Liver (tissue), 9 donors: ENCODE measurements around the gene TECTA. TPM values are rescaled to one million over a fixed set of nuclear protein-coding genes. Genes with fewer than 3 reads are reported as not detected.

Experiments
- DNase-seq: peaks from one replicate; pipeline ENCODE4 v3.0.0-alpha.2; 2017; ENCODE audit warnings: low spot score
- H3K27ac ChIP-seq, 2 donors: one replicate each; pipeline ENCODE4 v1.7.0; 2013; ENCODE audit warnings: inconsistent platforms in 2 of 2, low read length in 2 of 2, control low read depth in 1 of 2, low read depth in 1 of 2, mild to moderate bottlenecking in 1 of 2
- H3K27me3 ChIP-seq, 4 donors: one replicate each; pipeline versions ENCODE4 v1.6.1 to v1.7.0; 2013; ENCODE audit warnings: low read length in 3 of 4, inconsistent platforms in 1 of 4, mild to moderate bottlenecking in 1 of 4, moderate library complexity in 1 of 4; ENCODE audit not compliant: control insufficient read depth in 4 of 4, insufficient read depth in 4 of 4
- H3K36me3 ChIP-seq, 4 donors: one replicate each; pipeline versions ENCODE4 v1.6.1 to v1.7.0; 2013; ENCODE audit warnings: low read length in 3 of 4, mild to moderate bottlenecking in 3 of 4, low read depth in 1 of 4, moderate library complexity in 1 of 4; ENCODE audit not compliant: control insufficient read depth in 4 of 4, insufficient read depth in 3 of 4
- H3K4me1 ChIP-seq, 4 donors: one replicate each; pipeline versions ENCODE4 v1.6.1 to v1.7.0; 2013; ENCODE audit warnings: low read length in 3 of 4, mild to moderate bottlenecking in 3 of 4, moderate library complexity in 1 of 4; ENCODE audit not compliant: control insufficient read depth in 4 of 4, insufficient read depth in 4 of 4
- H3K4me3 ChIP-seq, 3 donors: one replicate each; pipeline versions ENCODE4 v1.6.1 to v1.7.0; 2013; ENCODE audit warnings: low read length in 3 of 3, control low read depth in 1 of 3, low read depth in 1 of 3, mild to moderate bottlenecking in 1 of 3
- H3K9ac ChIP-seq, 2 donors: one replicate each; pipeline ENCODE4 v1.7.0; 2013; ENCODE audit warnings: low read length in 2 of 2, mild to moderate bottlenecking in 2 of 2, moderate library complexity in 2 of 2, control low read depth in 1 of 2, low read depth in 1 of 2
- H3K9me3 ChIP-seq, 4 donors: one replicate each; pipeline versions ENCODE4 v1.6.1 to v1.7.0; 2013; ENCODE audit warnings: low read length in 3 of 4; ENCODE audit not compliant: control insufficient read depth in 4 of 4
- ATF3 ChIP-seq: IDR thresholded peaks from 2 replicates; pipeline ENCODE4 v1.6.1; 2016; ENCODE audit warnings: antibody characterized with exemption
- CTCF ChIP-seq: fragments of 150-350 bp; IDR thresholded peaks from 2 replicates; pipeline ENCODE4 v1.5.1; 2017; ENCODE audit warnings: improper control_type of control experiment, low read depth, low read length; ENCODE audit not compliant: missing input control
- EGR1 ChIP-seq, 2 donors: IDR thresholded peaks; 2 replicates each; pipeline ENCODE4 v1.6.1; 2016 to 2018; ENCODE audit warnings: antibody characterized with exemption in 2 of 2, low read depth in 2 of 2
- FOXA2 ChIP-seq: IDR thresholded peaks from 2 replicates; pipeline ENCODE4 v1.6.1; 2016; ENCODE audit warnings: antibody characterized with exemption
- GABPA ChIP-seq, 2 donors: IDR thresholded peaks in 1 of 2; conservative IDR thresholded peaks in 1 of 2; 2 replicates each; pipeline ENCODE4 v1.6.1; 2016; ENCODE audit warnings: antibody characterized with exemption in 2 of 2, mild to moderate bottlenecking in 1 of 2, moderate library complexity in 1 of 2
- HNF4A ChIP-seq, 2 donors: conservative IDR thresholded peaks; 2 replicates each; pipeline ENCODE4 v1.6.1; 2016; ENCODE audit warnings: antibody characterized with exemption in 2 of 2, mild to moderate bottlenecking in 2 of 2
- HNF4G ChIP-seq: IDR thresholded peaks from 2 replicates; pipeline ENCODE4 v1.6.1; 2016; ENCODE audit warnings: antibody characterized with exemption
- JUND ChIP-seq, 2 donors: IDR thresholded peaks; 2 replicates each; pipeline ENCODE4 v1.6.1; 2016; ENCODE audit warnings: antibody characterized with exemption in 2 of 2
- MAX ChIP-seq: IDR thresholded peaks from 2 replicates; pipeline ENCODE4 v1.6.1; 2016; ENCODE audit warnings: antibody characterized with exemption
- NR2F2 ChIP-seq: IDR thresholded peaks from 2 replicates; pipeline ENCODE4 v1.6.1; 2016; ENCODE audit warnings: antibody characterized with exemption
- RAD21 ChIP-seq, 2 donors: IDR thresholded peaks; 2 replicates each; pipeline ENCODE4 v1.6.1; 2016; ENCODE audit warnings: antibody characterized with exemption in 2 of 2, mild to moderate bottlenecking in 2 of 2
- RXRA ChIP-seq, 2 donors: IDR thresholded peaks; 2 replicates each; pipeline ENCODE4 v1.6.1; 2017 to 2018; ENCODE audit warnings: antibody characterized with exemption in 2 of 2, mild to moderate bottlenecking in 1 of 2
- SP1 ChIP-seq: IDR thresholded peaks from 2 replicates; pipeline ENCODE4 v1.6.1; 2018; ENCODE audit warnings: antibody characterized with exemption, mild to moderate bottlenecking
- YY1 ChIP-seq: IDR thresholded peaks from 2 replicates; pipeline ENCODE4 v1.6.1; 2016; ENCODE audit warnings: antibody characterized with exemption, mild to moderate bottlenecking
- WGBS: extraction: QIAGEN DNeasy Blood & Tissue Kit; methylation state at CpG from one replicate; pipeline ENCODE4 v1.1.7; 2013; 5-methylcytosine and 5-hydroxymethylcytosine counted together
- polyA plus RNA-seq, 2 donors: library from polyadenylated mRNA; stranded (reverse) in 1 of 2; unstranded in 1 of 2; fragments of 200-250 nt in 1 of 2; fragments of >200 nt in 1 of 2; fragmentation: Nextera tagmentation in 1 of 2; extraction: Ambion mirVana in 1 of 2; gene quantifications; one replicate each; pipeline versions ENCODE4 v1.2.1 to v1.2.3, GENCODE V29; 2013 to 2015
- total RNA-seq, 2 donors: library from RNA; depleted of rRNA; stranded (reverse); fragments of >200 nt; gene quantifications; one replicate each; pipeline ENCODE4 v1.2.3, GENCODE V29; 2014
- TF ChIP-seq, protein P1 (sequence below): IDR thresholded peaks from 2 replicates; pipeline ENCODE4 v1.6.1; 2016; ENCODE audit warnings: antibody characterized with exemption
- TF ChIP-seq, protein P2 (sequence below): IDR thresholded peaks from 2 replicates; pipeline ENCODE4 v1.6.1; 2016; ENCODE audit warnings: antibody characterized with exemption, mild to moderate bottlenecking
- donor health status: healthy.
- donor health status: healthy.
- donor health status: healthy.
- donor health status: healthy.
- donor health status: healthy.

TECTA gene
- total and polyA plus RNA-seq, 4 donors, result 0.46 to 2.4 (median 0.73) TPM

DNA sequence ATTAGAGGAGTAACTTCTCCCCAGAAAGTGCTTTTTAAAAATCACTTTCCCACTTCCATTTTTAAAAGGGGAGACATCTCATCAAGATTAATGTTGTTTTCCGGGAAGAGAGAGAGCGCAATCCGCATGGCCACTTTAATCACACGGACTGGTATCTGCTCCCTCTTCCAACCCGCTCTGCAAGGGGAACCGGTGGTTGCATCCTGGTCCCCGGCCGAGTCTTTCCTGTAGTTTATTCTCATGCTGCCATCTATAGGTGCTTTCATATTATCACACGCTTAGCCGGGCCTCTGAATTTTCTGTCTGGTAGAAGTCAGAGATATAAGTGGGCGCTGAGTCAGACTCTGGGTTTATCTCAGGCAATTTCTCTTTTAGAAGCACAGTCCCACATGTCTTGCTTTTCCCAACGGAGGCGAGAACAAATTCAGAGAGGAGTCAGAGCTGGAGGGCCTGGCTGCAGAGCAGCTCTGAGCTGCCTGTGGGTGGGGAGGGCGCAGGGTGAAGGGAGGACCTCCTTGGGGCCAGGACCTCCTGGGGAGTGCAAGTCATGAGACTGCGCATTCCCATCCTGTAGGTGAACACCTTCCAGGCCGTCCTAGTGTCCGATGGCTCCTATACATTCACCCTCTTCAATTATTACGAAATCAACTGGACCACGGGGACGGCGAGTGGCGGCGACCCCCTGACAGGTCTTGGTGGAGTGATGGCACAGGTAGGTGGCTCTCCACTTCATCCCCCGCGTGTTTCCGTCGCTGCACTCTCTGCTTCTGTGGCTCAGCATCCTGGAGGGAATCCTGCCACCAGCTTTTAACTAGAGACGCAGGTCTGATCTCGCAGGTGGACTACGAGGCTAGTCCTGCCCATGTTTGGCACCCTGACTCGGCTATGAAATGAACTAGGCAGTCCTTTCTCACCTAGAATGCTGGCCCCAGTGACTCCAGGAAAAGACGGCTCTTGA is 11.7 kb downstream of the TECTA start:
- 45% methylated on average over 32 of the region's 32 CpGs for WGBS
- Histone ChIP-seq H3K9ac (no peak overlapping the region), H3K27ac (no peak overlapping the region), H3K36me3 (no peaks in the 10 kb centered on the region), H3K4me1 (no peaks in the 10 kb centered on the region), H3K4me3 (no peak overlapping the region), H3K9me3 (no peaks in the 10 kb centered on the region), H3K27me3 (no peaks in the 10 kb centered on the region)
- peak; percentile 42 for DNase-seq
- TF ChIP-seq RAD21 (IDR thresholded peaks at IDR 0.05) (peak; percentile 94 to 96), GABPA (IDR thresholded peaks at IDR 0.05 in 1 of 2, conservative IDR thresholded peaks at IDR 0.05 in 1 of 2) (no peak), FOXA2 (no peak), RXRA (IDR thresholded peaks at IDR 0.05) (peak in 1 of 2 donors; percentile 17), CTCF (peak; percentile 71), JUND (IDR thresholded peaks at IDR 0.05) (no peak), ATF3 (no peak), SP1 (peak; percentile 15), HNF4A (conservative IDR thresholded peaks at IDR 0.05) (no peak), HNF4G (no peak), NR2F2 (no peak)
- TF ChIP-seq, protein P1, sequence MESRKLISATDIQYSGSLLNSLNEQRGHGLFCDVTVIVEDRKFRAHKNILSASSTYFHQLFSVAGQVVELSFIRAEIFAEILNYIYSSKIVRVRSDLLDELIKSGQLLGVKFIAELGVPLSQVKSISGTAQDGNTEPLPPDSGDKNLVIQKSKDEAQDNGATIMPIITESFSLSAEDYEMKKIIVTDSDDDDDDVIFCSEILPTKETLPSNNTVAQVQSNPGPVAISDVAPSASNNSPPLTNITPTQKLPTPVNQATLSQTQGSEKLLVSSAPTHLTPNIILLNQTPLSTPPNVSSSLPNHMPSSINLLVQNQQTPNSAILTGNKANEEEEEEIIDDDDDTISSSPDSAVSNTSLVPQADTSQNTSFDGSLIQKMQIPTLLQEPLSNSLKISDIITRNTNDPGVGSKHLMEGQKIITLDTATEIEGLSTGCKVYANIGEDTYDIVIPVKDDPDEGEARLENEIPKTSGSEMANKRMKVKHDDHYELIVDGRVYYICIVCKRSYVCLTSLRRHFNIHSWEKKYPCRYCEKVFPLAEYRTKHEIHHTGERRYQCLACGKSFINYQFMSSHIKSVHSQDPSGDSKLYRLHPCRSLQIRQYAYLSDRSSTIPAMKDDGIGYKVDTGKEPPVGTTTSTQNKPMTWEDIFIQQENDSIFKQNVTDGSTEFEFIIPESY, result no peak
- TF ChIP-seq, protein P2, sequence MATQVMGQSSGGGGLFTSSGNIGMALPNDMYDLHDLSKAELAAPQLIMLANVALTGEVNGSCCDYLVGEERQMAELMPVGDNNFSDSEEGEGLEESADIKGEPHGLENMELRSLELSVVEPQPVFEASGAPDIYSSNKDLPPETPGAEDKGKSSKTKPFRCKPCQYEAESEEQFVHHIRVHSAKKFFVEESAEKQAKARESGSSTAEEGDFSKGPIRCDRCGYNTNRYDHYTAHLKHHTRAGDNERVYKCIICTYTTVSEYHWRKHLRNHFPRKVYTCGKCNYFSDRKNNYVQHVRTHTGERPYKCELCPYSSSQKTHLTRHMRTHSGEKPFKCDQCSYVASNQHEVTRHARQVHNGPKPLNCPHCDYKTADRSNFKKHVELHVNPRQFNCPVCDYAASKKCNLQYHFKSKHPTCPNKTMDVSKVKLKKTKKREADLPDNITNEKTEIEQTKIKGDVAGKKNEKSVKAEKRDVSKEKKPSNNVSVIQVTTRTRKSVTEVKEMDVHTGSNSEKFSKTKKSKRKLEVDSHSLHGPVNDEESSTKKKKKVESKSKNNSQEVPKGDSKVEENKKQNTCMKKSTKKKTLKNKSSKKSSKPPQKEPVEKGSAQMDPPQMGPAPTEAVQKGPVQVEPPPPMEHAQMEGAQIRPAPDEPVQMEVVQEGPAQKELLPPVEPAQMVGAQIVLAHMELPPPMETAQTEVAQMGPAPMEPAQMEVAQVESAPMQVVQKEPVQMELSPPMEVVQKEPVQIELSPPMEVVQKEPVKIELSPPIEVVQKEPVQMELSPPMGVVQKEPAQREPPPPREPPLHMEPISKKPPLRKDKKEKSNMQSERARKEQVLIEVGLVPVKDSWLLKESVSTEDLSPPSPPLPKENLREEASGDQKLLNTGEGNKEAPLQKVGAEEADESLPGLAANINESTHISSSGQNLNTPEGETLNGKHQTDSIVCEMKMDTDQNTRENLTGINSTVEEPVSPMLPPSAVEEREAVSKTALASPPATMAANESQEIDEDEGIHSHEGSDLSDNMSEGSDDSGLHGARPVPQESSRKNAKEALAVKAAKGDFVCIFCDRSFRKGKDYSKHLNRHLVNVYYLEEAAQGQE, result peak; percentile 23

DNA sequence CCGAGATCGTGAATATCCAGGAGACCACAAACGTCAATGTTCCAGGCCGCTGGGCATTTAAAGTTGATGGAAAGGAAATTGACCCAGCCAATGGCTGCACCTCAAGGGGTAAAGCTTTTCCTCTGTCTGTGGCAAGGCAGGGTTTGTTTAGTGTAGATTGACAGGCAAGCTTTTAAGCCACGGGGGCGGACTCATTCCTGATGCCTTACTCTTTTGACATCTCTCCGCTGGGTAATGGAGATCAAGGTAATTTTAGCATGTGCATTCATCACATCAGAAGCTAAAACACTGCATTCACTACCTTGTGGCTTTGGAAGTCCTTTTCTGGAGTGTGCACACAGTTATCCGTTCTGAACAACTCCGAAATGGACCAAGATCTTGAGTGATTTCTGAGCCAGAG is 12.6 kb downstream of the TECTA start:
- 81% methylated on average over 9 of the region's 9 CpGs for WGBS
- H3K36me3 ChIP-seq, result no peaks in the 10 kb centered on the region
- H3K4me3 ChIP-seq, result no peak overlapping the region
- TF ChIP-seq, protein P1, result no peak
- TF ChIP-seq FOXA2 (no peak), EGR1 (IDR thresholded peaks at IDR 0.05; ENCODE audit: low read depth in 2 of 2) (no peak), RAD21 (IDR thresholded peaks at IDR 0.05) (no peak), GABPA (IDR thresholded peaks at IDR 0.05 in 1 of 2, conservative IDR thresholded peaks at IDR 0.05 in 1 of 2) (no peak), RXRA (IDR thresholded peaks at IDR 0.05) (no peak), SP1 (no peak), MAX (no peak), YY1 (no peak), NR2F2 (no peak), JUND (IDR thresholded peaks at IDR 0.05) (no peak)
- TF ChIP-seq, protein P2, result no peak

More for the DNA sequence above, 12.6 kb downstream of the TECTA start:
- no peak for DNase-seq
- no peaks in the 10 kb centered on the region for H3K9me3 ChIP-seq
- no peak overlapping the region for H3K27ac ChIP-seq
- H3K27me3 ChIP-seq, result no peaks in the 10 kb centered on the region
- H3K9ac ChIP-seq, result no peak overlapping the region
- no peaks in the 10 kb centered on the region for H3K4me1 ChIP-seq
